C4-2B (cell line): ENCODE measurements around the gene TNS3.

ENCODE experiments used
- CTCF ChIP-seq: fragments of 450-650 bp; conservative IDR thresholded peaks from 2 replicates; pipeline ENCODE4 v1.5.1; 2017; ENCODE audit warnings: mild to moderate bottlenecking
- ZFX ChIP-seq: fragments of 450-650 bp; IDR thresholded peaks from 2 replicates; pipeline ENCODE4 v1.6.1; 2017

- no peak for TF ChIP-seq CTCF
- no peak for TF ChIP-seq ZFX
Measured at GRCh38 chr7:47563521-47563920, 18.4 kb downstream of the TNS3 start.
